HK-2 (cell line): ENCODE results near the gene CCN2.
A peak's percentile ranks its signal among the peaks of the same experiment; 100 is the strongest.
"Not testable (repeated sequence)": the region's sequence is repeated elsewhere in the genome, so short reads cannot be mapped to it uniquely, and the experiment has no call there.

ENCODE experiments used
- DNase-seq: peaks from one replicate; pipeline ENCODE4 v3.0.0-alpha.2; 2018; ENCODE audit not compliant: unreplicated experiment

Gene CCN2

GRCh38 chr6:131945971-131946370, 5.2 kb downstream of the CCN2 start:
- DNase-seq: no peak

- no peak for DNase-seq
Measured at GRCh38 chr6:131937703-131938631, 13.2 kb downstream of the CCN2 start.

- no peak for DNase-seq
Measured at GRCh38 chr6:131937226-131937625, 13.9 kb downstream of the CCN2 start.

- no peak for DNase-seq
Measured at GRCh38 chr6:131936156-131936555, 15.0 kb downstream of the CCN2 start.

GRCh38 chr6:131931063-131931750, 20.0 kb downstream of the CCN2 start:
- DNase-seq: no peak

- DNase-seq: no peak
Measured at GRCh38 chr6:131929976-131930375, 21.2 kb downstream of the CCN2 start.

- no peak for DNase-seq
Measured at GRCh38 chr6:131929264-131929663, 21.9 kb downstream of the CCN2 start.

GRCh38 chr6:131924881-131925474, 26.2 kb downstream of the CCN2 start:
- no peak for DNase-seq

GRCh38 chr6:131923356-131923755, 27.8 kb downstream of the CCN2 start:
- peak; percentile 63 for DNase-seq

GRCh38 chr6:131920656-131921055, 30.5 kb downstream of the CCN2 start:
- no peak for DNase-seq

- DNase-seq: no peak
Measured at GRCh38 chr6:131918650-131919355, 32.4 kb downstream of the CCN2 start.

- DNase-seq: no peak
Measured at GRCh38 chr6:131917763-131918649, 33.2 kb downstream of the CCN2 start.

- DNase-seq: no peak
Measured at GRCh38 chr6:131917318-131917717, 33.9 kb downstream of the CCN2 start.

- no peak for DNase-seq
Measured at GRCh38 chr6:131916847-131917246, 34.3 kb downstream of the CCN2 start.

- DNase-seq: not testable (repeated sequence)
Measured at GRCh38 chr6:131916091-131916796, 34.9 kb downstream of the CCN2 start.

GRCh38 chr6:131914967-131915751, 36.0 kb downstream of the CCN2 start:
- DNase-seq: peak; percentile 28

GRCh38 chr6:131914234-131914633, 36.9 kb downstream of the CCN2 start:
- no peak for DNase-seq

GRCh38 chr6:131911951-131912350, 39.2 kb downstream of the CCN2 start:
- no peak for DNase-seq

- DNase-seq: no peak
Measured at GRCh38 chr6:131910956-131911355, 40.2 kb downstream of the CCN2 start.

- DNase-seq: no peak
Measured at GRCh38 chr6:131910219-131910589, 41.0 kb downstream of the CCN2 start.
